Measurements from ENCODE around the gene CNRIP1.
"Not testable (repeated sequence)": the region's sequence is repeated elsewhere in the genome, so short reads cannot be mapped to it uniquely, and the experiment has no call there.

The CNRIP1 gene

DNA sequence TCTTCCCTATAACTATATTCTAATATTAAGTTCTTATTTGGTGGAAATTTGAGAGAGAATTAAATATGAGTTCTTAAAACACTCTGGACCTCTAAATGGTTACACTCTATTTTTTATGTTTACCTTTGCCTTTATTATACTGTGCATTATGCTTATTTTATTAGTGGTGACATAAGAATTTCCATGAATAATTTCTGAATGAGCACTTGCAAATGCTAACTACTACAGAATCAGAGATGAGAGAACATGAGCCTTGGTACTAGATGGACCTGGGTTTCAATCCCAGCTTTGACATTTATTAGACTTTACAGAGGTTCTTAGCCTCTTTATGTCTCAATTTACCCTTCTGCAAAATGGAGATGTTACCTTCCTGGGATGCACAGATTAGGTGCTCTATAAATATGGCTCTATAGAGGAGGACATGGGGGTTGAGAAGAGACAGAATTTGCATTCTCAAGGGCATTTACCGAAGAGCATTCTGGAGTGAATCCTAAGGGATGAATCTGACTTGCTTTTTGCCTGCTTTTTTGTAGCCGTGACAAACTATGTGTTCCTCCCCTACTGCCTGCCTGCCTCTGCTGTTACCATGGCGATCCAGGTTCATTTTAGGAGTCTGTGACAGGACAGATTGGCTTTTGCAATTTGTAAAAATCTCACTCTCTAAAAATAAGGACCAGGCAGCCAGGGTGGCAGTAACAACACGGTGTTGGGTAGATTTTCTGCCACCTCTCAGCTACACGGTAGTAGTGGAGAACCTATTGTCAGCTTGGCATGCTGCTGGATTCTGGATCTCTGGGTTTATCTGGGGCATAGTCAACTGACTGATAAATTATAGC lies 20.7 kb upstream of the CNRIP1 start:
- no peak for FAIRE-seq

DNA sequence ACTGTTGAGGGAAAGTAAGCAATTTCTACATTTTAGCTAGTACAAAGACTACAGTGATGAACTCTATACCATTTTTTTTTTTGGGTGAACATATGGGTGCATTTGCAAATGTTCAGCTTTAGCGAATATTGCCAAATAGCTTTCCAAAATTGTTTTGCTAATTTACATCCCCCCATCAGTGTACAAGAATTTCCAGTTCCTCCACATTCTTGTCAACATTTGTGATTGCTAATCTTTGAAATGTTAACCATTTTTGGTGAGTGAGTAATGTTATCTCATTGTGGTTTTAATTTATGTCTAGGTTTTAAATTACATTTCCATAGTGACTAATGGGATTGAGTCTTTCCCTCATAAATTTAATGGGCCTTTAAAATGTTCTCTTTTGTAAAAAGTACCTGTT lies 16.4 kb upstream of the CNRIP1 start:
- FAIRE-seq, result no peak

- no peak for FAIRE-seq
These were observed 14.2 kb upstream of the CNRIP1 start for GRCh38 chr2:68333931-68334330.

DNA sequence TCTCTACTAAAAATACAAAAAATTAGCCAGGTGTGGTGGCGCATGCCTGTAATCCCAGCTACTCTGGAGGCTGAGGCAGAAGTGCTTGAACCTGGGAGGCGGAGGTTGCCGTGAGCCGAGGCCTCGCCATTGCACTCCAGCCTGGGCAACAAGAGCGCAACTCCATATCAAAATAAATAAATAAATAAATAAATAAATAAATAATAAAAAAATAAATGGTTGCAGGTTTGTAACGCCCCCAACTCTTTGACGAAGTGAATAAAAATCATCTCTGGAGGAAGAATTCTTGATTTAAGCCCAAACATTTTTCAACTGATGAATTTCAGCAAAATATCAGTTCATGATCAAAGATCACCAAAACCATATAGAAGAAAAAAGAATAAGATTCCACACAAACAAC lies 13.3 kb upstream of the CNRIP1 start:
- FAIRE-seq, result no peak

DNA sequence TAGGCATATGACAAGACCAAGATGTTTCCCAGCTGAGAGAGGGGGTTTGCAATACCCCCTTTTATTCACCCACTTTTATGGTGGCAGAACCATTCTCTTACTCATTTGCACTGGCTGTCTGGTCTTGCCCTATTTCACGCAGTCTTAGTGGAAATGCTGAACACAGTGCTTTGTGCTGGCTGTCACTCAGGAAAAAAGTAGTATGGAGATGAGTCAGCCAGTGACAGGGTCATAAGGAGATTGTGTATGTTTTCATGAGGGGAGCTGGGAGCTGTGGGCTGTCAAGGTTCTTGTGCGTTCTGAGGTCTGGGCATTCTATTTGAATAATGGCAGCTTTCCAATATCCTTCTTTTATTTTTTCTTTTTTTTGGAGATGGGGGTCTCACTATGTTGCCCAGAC lies 10.9 kb upstream of the CNRIP1 start:
- FAIRE-seq, result no peak

DNA sequence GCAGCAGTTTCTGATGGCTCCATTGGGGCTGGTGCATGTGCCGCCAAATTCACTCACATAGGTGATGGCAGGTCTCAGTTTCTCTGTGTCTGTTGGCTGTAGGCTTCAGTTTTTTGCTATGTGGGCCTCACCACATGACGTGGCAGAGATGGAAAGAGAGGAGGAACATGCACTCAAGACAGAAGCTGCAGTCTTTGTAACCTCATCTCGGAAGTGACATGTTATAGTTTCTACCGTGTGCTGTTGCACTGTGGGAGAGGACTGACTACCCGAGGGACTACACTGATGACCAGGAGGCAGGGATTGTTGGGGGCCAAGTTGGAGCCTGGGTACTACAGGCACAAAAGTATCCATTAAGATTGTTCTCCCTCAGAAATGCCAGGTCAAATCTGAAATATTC lies 9.2 kb upstream of the CNRIP1 start:
- no peak for FAIRE-seq

DNA sequence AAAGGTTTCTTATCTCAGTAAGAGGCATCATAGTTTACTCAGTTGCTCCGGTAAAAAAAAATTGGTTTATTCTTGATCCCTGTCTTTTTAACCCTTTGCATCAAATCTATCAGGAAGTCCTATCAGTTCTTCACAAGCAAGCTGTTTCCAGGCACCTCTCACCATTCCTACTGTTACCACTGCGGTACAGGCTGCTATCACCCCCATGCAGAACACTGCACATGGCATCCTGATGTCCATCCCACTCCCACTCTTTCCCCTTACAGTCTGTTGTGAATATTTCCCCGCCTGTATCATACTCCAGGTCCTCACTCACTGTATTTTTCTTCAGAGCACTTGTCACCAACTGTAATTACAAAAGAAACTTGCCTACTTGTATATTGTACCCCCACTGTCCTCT lies 5.3 kb upstream of the CNRIP1 start:
- no peak for FAIRE-seq

- FAIRE-seq, result no peak
These were observed 431 bp upstream of the CNRIP1 start for GRCh38 chr2:68320118-68320641.

DNA sequence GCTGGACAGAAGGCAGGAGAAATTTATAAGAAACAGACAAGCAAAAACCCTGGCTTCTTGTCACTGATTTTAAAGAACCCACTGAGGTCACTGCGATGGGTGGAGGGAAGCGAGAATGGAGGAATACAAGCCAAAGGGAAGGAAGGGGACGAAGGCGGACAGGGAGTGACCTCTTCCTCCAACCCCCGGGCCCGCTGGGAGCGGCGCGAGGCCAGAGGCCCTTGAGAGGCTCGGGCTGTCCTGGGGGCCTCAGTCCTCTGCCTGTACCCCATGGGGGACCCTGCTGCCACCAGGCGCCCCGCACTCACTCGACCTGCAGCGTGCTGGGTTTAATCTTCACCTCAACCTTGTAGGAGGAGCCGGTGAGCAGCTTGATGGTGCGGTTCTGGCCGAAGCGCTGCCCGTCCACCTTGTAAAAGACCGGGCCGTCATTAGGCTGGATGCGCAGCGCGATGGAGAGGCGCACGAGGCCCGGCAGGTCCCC lies 793 bp downstream of the CNRIP1 start:
- no peak for FAIRE-seq

DNA sequence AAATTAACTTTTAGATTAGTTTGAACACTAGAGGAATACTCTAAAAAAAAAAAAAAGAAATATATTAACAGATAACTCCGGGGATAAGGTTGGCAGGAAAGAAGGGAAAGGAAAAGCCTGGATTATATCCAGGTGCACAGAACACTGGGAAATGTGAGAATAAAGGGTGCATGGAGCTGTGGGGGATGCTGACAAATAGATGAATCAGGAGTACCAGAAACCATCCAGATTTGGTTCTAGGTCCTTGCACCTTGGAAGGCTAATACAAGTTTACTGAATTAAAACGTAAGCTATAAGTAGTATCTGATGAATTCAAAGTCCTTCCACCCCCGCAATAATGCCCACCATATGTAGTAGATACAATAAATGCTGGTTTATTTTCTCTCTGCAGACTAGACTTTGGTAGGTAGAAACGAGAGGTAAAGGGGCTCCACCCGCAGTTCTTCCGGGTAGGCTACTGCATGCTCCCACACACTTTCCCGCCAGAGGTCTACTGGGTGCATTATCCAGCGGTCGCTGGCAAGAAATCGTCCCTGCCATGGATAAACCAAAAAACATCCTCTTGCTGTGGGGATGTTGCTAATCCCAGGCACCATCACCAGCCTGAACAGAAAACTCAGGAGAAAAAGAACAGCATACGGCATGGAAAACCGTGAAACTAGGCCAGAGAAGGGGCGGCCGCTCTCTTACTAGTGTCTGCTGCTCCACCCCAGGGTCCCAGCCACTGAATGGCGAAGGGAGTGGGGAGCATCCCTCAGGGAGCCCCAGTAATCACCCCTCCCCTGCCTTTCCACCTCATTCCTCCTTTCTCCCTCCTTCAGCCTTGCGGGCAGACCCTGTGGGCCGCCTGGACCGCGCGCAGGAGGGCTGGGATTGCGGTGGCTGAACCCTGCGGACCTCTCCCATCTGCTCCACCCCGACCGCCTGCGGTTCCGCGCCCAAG lies 1.5 kb downstream of the CNRIP1 start:
- FAIRE-seq, result no peak

DNA sequence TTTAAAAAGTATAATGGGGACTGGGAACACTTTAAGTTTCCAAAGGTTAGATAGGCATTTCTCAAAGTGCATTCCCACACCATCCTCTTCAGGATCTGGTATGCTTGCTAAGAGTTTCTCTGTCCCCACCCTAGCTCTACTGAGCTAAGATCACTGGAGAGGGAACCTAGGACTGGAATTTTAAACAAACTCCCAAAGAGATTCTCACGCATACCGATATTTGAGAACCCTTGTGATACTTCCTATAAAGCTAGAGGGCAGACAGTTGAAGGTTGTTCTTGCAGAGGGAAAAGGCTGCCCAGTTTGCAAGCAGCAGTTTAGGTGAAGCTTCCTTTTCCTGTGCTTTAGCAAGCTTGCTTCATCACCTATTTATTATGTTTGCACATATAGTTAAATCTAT lies 3.6 kb downstream of the CNRIP1 start:
- no peak for FAIRE-seq

GRCh38 chr2:68311033-68311432 lies 8.7 kb downstream of the CNRIP1 start:
- FAIRE-seq, result no peak

DNA sequence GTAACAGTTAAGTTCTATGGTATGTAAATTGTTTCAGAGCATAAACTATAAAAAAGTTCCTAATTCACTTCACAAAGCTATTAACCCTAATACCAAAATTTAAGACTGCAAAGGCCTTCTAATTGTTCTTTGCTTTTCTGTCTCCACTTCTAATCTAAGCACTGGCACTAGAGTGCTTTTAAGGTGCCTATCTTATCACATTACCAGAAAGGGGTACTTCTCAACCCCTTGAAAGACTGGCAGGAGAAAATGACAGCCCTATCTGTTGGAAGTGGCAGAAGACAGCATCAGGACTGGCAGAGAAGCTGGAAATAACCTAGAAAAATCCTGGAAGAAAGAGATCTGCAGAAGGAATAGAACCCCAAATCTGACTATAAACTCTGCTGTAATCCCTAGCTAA lies 10.3 kb downstream of the CNRIP1 start:
- FAIRE-seq, result no peak

- not testable (repeated sequence) for FAIRE-seq
These were observed 15.9 kb downstream of the CNRIP1 start for GRCh38 chr2:68303902-68304272.

GRCh38 chr2:68303033-68303901 lies 16.5 kb downstream of the CNRIP1 start:
- FAIRE-seq, result no peak

DNA sequence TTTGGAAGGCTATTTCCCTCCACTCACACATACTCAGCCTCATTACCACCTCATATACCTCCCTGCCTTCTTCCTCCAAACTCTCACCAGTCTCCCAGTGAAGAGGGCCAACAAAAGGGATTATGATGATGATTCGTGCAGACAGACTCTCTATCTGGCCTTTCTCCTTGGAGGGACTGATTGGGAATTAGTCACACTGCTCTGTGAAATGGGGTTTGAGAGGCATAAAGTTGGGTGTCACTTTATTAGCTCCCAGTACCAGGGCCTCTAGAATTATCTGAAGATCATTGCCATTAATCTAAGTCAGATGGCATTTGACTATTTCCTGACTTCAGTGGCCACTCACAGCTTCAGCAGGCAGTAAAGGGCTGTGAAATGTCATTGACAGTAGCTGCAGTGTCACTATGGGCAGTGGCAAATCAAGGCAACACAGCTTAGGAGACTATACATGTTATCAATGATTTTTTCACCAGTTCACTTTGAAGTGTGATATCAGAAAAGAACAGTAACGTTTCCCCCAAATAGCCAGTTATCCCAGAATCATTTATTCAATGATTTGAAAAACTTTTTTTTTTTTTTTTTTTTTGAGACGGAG lies 17.4 kb downstream of the CNRIP1 start:
- no peak for FAIRE-seq

- no peak for FAIRE-seq
These were observed 24.2 kb downstream of the CNRIP1 start for GRCh38 chr2:68295516-68295915.

DNA sequence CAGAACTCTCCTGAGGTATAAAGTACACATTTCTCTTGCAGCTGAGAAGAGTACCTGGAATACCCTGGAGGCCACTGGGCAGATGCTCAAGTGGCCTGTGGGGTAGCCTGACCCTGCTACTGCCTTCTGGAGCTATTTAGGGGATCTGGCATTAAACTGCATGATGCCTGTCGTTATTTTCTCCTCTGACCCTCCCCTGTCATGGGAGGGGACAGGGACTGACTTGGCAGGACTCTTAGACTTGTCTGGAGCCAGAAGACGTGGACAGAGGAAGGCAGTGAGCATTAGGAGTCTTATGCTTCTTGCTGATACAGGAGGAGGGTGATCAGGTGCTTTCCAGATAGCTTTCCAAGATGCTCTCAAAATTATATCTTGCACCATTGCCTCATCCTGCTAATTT lies 24.8 kb downstream of the CNRIP1 start:
- FAIRE-seq, result no peak

GRCh38 chr2:68294187-68294586 lies 25.6 kb downstream of the CNRIP1 start:
- FAIRE-seq, result no peak

GRCh38 chr2:68293755-68294154 lies 26.0 kb downstream of the CNRIP1 start:
- FAIRE-seq, result no peak

DNA sequence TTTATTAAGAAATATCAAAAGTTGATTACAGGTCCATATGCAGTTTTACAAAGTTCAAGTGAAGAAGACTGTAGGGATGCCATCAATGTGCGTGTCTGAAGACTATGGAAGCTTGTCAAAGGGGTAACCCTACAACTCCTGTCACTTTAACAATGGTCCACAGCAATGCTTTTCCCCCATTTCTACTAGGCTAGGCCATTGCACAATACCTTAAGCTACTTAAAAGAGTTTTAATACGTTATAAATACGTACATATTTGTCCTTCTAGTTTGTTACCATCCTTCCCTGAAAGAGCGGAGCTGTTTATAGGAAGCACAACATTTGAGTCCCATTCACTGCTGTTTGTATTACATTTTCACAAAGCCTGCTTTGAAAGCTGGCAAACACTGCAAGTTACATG lies 26.7 kb downstream of the CNRIP1 start:
- no peak for FAIRE-seq

- FAIRE-seq, result no peak
These were observed 27.5 kb downstream of the CNRIP1 start for GRCh38 chr2:68292108-68292710.
